Endothelial cell of umbilical vein (primary cell): ENCODE results near the gene TRIM67. TPM values are rescaled to one million over a fixed set of nuclear protein-coding genes. Genes with fewer than 3 reads are reported as not detected.

Experiments
- BruUV-seq: library from RNA; stranded (reverse); fragments of 400-500 nt; replicated peaks from 2 replicates; lab custom pipeline; 2021; lab: Mats Ljungman, UMichigan
- CTCF ChIA-PET: fragments of 300-600, 350-600 bp; sonication (Branson Sonifier 250); formaldehyde crosslinking; loops from one replicate; lab custom pipeline; 2021; ENCODE audit warnings: antibody characterized with exemption, inconsistent platforms; lab: Charles Lee
- POLR2A ChIA-PET: fragments of 300-600, 350-600 bp; sonication (Branson Sonifier 250); formaldehyde crosslinking; loops from one replicate; lab custom pipeline; 2021; ENCODE audit warnings: antibody characterized with exemption, inconsistent platforms; lab: Charles Lee
- DNase-seq: peaks from one replicate; pipeline ENCODE4 v3.0.0-alpha.2; 2011; ENCODE audit warnings: low read depth, low spot score
- FAIRE-seq: peaks from 2 replicates; lab custom pipeline; 2011; peaks lifted over from hg19 to GRCh38; lab: Jason Lieb, UNC
- H2AFZ ChIP-seq: 2 replicates; pipeline ENCODE4 v1.6.0; 2012; ENCODE audit warnings: low read depth, low read length, control low read depth, inconsistent platforms
- H3K27ac ChIP-seq: 2 replicates; pipeline ENCODE4 v1.5.1; 2011; ENCODE audit warnings: low read depth, mild to moderate bottlenecking, control low read depth, low read length, moderate library complexity; ENCODE audit not compliant: insufficient read depth
- H3K27me3 ChIP-seq, 2 experiments: 2 replicates each; pipeline versions ENCODE4 v1.6.0 to v1.6.1; 2011; ENCODE audit warnings: low read length in 2 of 2, mixed read lengths in 1 of 2; ENCODE audit not compliant: control insufficient read depth in 2 of 2, insufficient read depth in 2 of 2
- H3K36me3 ChIP-seq, 2 experiments: 2 replicates in 1 of 2; 3 replicates in 1 of 2; pipeline ENCODE4 v1.5.1; 2011; ENCODE audit warnings: low read length in 2 of 2, mild to moderate bottlenecking in 1 of 2, moderate library complexity in 1 of 2; ENCODE audit not compliant: control insufficient read depth in 2 of 2, insufficient read depth in 2 of 2; ENCODE audit errors: extremely low read depth in 1 of 2
- H3K4me1 ChIP-seq: 3 replicates; pipeline ENCODE4 v1.5.1; 2011; ENCODE audit warnings: mild to moderate bottlenecking, low read length; ENCODE audit not compliant: control insufficient read depth, insufficient read depth; ENCODE audit errors: extremely low read depth
- H3K4me2 ChIP-seq: 2 replicates; pipeline ENCODE4 v1.6.1; 2011; ENCODE audit warnings: low read length, control low read depth, mixed read lengths; ENCODE audit not compliant: insufficient read depth
- H3K4me3 ChIP-seq, 3 experiments: fragments of 200-600 bp in 1 of 3; sonication (generic), shearing (Covaris generic) in 1 of 3; replicated peaks in 1 of 3; 2 replicates each; pipeline ENCODE4 v1.5.1; 2011 to 2016; ENCODE audit warnings: control low read depth in 3 of 3, low read length in 3 of 3, mild to moderate bottlenecking in 2 of 3, inconsistent platforms in 1 of 3, low read depth in 1 of 3, moderate library complexity in 1 of 3; ENCODE audit not compliant: insufficient read depth in 1 of 3
- H3K79me2 ChIP-seq: 2 replicates; pipeline ENCODE4 v1.6.0; 2012; ENCODE audit warnings: low read length, inconsistent platforms; ENCODE audit not compliant: control insufficient read depth, insufficient read depth
- H3K9ac ChIP-seq: replicated peaks from 2 replicates; pipeline ENCODE3; 2011; ENCODE audit warnings: low read length, control low read depth; ENCODE audit not compliant: insufficient read depth; ENCODE audit errors: extremely low read depth
- H3K9me1 ChIP-seq: replicated peaks from 3 replicates; pipeline ENCODE4 v1.6.0; 2011; ENCODE audit warnings: mild to moderate bottlenecking, low read length; ENCODE audit not compliant: control insufficient read depth, insufficient read depth; ENCODE audit errors: extremely low read depth
- H3K9me3 ChIP-seq: replicated peaks from 2 replicates; pipeline ENCODE4 v1.5.1; 2012; ENCODE audit warnings: low read length, inconsistent platforms; ENCODE audit not compliant: control insufficient read depth, insufficient read depth
- H4K20me1 ChIP-seq: replicated peaks from 2 replicates; pipeline ENCODE3; 2011; ENCODE audit warnings: mild to moderate bottlenecking, low read length; ENCODE audit not compliant: control insufficient read depth, insufficient read depth; ENCODE audit errors: extremely low read depth
- CTCF ChIP-seq, 2 donors: IDR thresholded peaks; 1 replicate in 1 of 2; 2 replicates in 1 of 2; pipeline ENCODE4 v1.5.1; 2011; ENCODE audit warnings: low read length in 2 of 2, mild to moderate bottlenecking in 2 of 2, moderate library complexity in 2 of 2, control low read depth in 1 of 2, inconsistent platforms in 1 of 2, low read depth in 1 of 2; ENCODE audit not compliant: insufficient read depth in 1 of 2; ENCODE audit errors: extremely low read depth in 1 of 2
- EZH2 ChIP-seq: IDR thresholded peaks from 2 replicates; pipeline ENCODE4 v1.6.1; 2012; ENCODE audit warnings: borderline replicate concordance, low read depth, mild to moderate bottlenecking, moderate library complexity, low read length, inconsistent platforms; ENCODE audit not compliant: severe bottlenecking
- GATA2 ChIP-seq: IDR thresholded peaks from 2 replicates; pipeline ENCODE4 v1.7.0; 2011; ENCODE audit warnings: low read depth, mild to moderate bottlenecking, moderate library complexity, mixed read lengths, low read length; ENCODE audit not compliant: insufficient read length, insufficient read depth
- JUN ChIP-seq: IDR thresholded peaks from 2 replicates; pipeline ENCODE4 v1.6.1; 2011; ENCODE audit warnings: borderline replicate concordance, low read depth; ENCODE audit not compliant: insufficient read length, insufficient read depth
- MYC ChIP-seq: IDR thresholded peaks from one replicate; pipeline ENCODE4 v1.6.1; 2011; ENCODE audit warnings: mild to moderate bottlenecking, low read depth, low read length
- POLR2A ChIP-seq: IDR thresholded peaks from 2 replicates; pipeline ENCODE4 v1.6.1; 2012; ENCODE audit warnings: low read depth, mild to moderate bottlenecking, control low read depth, low read length
- POLR2AphosphoS5 ChIP-seq: IDR thresholded peaks from 2 replicates; pipeline ENCODE4 v1.6.1; 2012; ENCODE audit warnings: low read depth, mild to moderate bottlenecking, control low read depth, low read length, moderate library complexity; ENCODE audit not compliant: insufficient read depth
- dilution Hi-C: fragments of 300-500 bp; cut with MboI; formaldehyde crosslinking; loops from one replicate; pipeline ENCODE4 v1.15.0; 2019; ENCODE audit warnings: low sequenced_read_pairs; ENCODE audit not compliant: extremely low pct_ligation_motif_present
- intact Hi-C: fragments of 100-400 bp; cut with micrococcal nuclease; formaldehyde crosslinking; loops from one replicate; pipeline ENCODE4 v1.10.0; 2022
- polyA plus RNA-seq, 4 experiments: library from polyadenylated mRNA; depleted of rRNA in 3 of 4; stranded (reverse) in 3 of 4; unstranded in 1 of 4; fragments of >200 nt; gene quantifications; 2 replicates each; pipeline versions ENCODE4 v1.2.1 to v1.2.3, GENCODE V29; 2011 to 2012; ENCODE audit warnings: missing spikeins in 1 of 4
- total RNA-seq: library from RNA; stranded (reverse); gene quantifications from 2 replicates; pipeline ENCODE4 v1.2.3, GENCODE V29; 2021
- TF ChIP-seq, protein P1 (sequence below): IDR thresholded peaks from 2 replicates; pipeline ENCODE4 v1.6.1; 2011; ENCODE audit not compliant: insufficient read depth, insufficient read length

TRIM67 gene
- total and polyA plus RNA-seq, 2 donors (not counting 3 experiments of a cell fraction or from before 2014, with no cell fraction given), result not detected

GRCh38 chr1:231186356-231187115 is 24.7 kb downstream of the TRIM67 start:
- no peak overlapping the region for H3K4me2 ChIP-seq
- FAIRE-seq (no peak), DNase-seq (no peak)
- H2AFZ ChIP-seq, result no peak overlapping the region
- intact Hi-C loops (no loop called here), dilution Hi-C loops (loop anchor here (5.0 kb wide), 1 partner anchor 34 kb away; no protein-coding TSS in a partner anchor)
- ChIA-PET CTCF (no interaction called here), POLR2A (no interaction called here)
- H4K20me1 ChIP-seq, result no peaks in the 10 kb centered on the region
- H3K27me3 ChIP-seq, result peaks cover 0 to 2% of the 10 kb centered on the region in 2 experiments
- no peak overlapping the region for H3K27ac ChIP-seq
- H3K79me2 ChIP-seq, result no peaks in the 10 kb centered on the region
- H3K9me3 ChIP-seq, result no peaks in the 10 kb centered on the region
- H3K4me3 ChIP-seq, result no peak overlapping the region
- TF ChIP-seq JUN (no peak), CTCF (IDR thresholded peaks at IDR 0.05; ENCODE audit: extremely low read depth in 1 of 2, insufficient read depth in 1 of 2, low read depth in 1 of 2, low read length in 2 of 2) (no peak), POLR2A (no peak)
- no TSS peak for BruUV-seq
- H3K9me1 ChIP-seq, result no peaks in the 10 kb centered on the region
- no peaks in the 10 kb centered on the region for H3K36me3 ChIP-seq
- H3K4me1 ChIP-seq, result no peaks in the 10 kb centered on the region
- no peak overlapping the region for H3K9ac ChIP-seq

DNA sequence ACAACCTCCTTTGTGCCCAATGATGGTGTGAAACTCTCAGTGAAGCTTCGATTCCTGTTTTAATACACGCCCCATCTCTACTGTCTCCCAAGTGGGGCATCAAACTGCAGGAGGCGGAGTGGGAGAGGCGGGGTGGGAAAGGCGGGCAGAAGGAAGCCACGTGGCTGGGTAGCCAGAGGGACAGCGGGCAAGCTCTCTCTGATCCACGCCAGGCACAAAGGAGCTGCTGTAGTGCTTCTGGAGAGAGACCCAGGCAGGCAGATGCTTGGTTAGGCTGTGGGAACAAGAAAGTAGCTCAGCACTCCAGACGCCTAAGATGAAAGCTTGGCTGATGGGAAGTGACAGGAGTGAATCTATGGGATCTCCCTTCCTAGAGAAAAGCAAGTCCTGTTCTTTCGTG is 25.7 kb downstream of the TRIM67 start:
- ChIA-PET POLR2A (no interaction called here), CTCF (no interaction called here)
- H2AFZ ChIP-seq, result no peak overlapping the region
- no peaks in the 10 kb centered on the region for H3K9me3 ChIP-seq
- H3K4me1 ChIP-seq, result no peaks in the 10 kb centered on the region
- dilution Hi-C loops (loop anchor here (5.0 kb wide), 1 partner anchor 35 kb away; no protein-coding TSS in a partner anchor), intact Hi-C loops (no loop called here)
- H3K36me3 ChIP-seq, result no peaks in the 10 kb centered on the region
- H3K27me3 ChIP-seq, result peaks cover 0 to 2% of the 10 kb centered on the region in 2 experiments
- no peak overlapping the region for H3K4me2 ChIP-seq
- no TSS peak for BruUV-seq
- DNase-seq (no peak), FAIRE-seq (no peak)
- no peak overlapping the region for H3K4me3 ChIP-seq
- H3K79me2 ChIP-seq, result no peaks in the 10 kb centered on the region
- H3K27ac ChIP-seq, result no peak overlapping the region
- H3K9me1 ChIP-seq, result no peaks in the 10 kb centered on the region
- no peaks in the 10 kb centered on the region for H4K20me1 ChIP-seq
- TF ChIP-seq POLR2AphosphoS5, result no peak
- no peak for TF ChIP-seq EZH2
- no peak for TF ChIP-seq CTCF (IDR thresholded peaks at IDR 0.05; ENCODE audit: extremely low read depth in 1 of 2, insufficient read depth in 1 of 2, low read depth in 1 of 2, low read length in 2 of 2)
- TF ChIP-seq, protein P1, sequence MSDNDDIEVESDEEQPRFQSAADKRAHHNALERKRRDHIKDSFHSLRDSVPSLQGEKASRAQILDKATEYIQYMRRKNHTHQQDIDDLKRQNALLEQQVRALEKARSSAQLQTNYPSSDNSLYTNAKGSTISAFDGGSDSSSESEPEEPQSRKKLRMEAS, result no peak
- no peak for TF ChIP-seq JUN
- TF ChIP-seq GATA2, result no peak
- TF ChIP-seq MYC, result no peak
- TF ChIP-seq POLR2A, result no peak
- H3K9ac ChIP-seq, result no peak overlapping the region
